Fibroblast of lung (primary cell): ENCODE results near the gene NR1D2. TPM values are rescaled to one million over a fixed set of nuclear protein-coding genes. Genes with fewer than 3 reads are reported as not detected.

Source experiments
- DNase-seq, 2 donors: peaks; one replicate each; pipeline versions ENCODE4 v3.0.0 to v3.0.0-alpha.2; 2010; ENCODE audit warnings: low read depth in 2 of 2
- H2AFZ ChIP-seq: 2 replicates; pipeline ENCODE4 v1.5.1; 2012; ENCODE audit warnings: low read length, control low read depth, inconsistent platforms
- H3K27ac ChIP-seq: 2 replicates; pipeline ENCODE4 v1.5.1; 2011; ENCODE audit warnings: low read length, control low read depth; ENCODE audit not compliant: insufficient read depth
- H3K27me3 ChIP-seq: 2 replicates; pipeline ENCODE4 v1.5.1; 2011; ENCODE audit warnings: mild to moderate bottlenecking, low read length; ENCODE audit not compliant: control insufficient read depth, insufficient read depth
- H3K36me3 ChIP-seq: 2 replicates; pipeline ENCODE4 v1.5.1; 2011; ENCODE audit warnings: low read length; ENCODE audit not compliant: control insufficient read depth, insufficient read depth
- H3K4me1 ChIP-seq: 2 replicates; pipeline ENCODE4 v1.5.1; 2011; ENCODE audit warnings: low read length; ENCODE audit not compliant: control insufficient read depth, insufficient read depth; ENCODE audit errors: extremely low read depth
- H3K4me2 ChIP-seq: 2 replicates; pipeline ENCODE4 v1.5.1; 2011; ENCODE audit warnings: low read length, control low read depth; ENCODE audit not compliant: insufficient read depth; ENCODE audit errors: extremely low read depth
- H3K4me3 ChIP-seq, 4 experiments: fragments of 200-600 bp in 1 of 4; sonication (generic) in 1 of 4; replicated peaks in 1 of 4; 2 replicates each; pipeline ENCODE4 v1.5.1; 2011 to 2016; ENCODE audit warnings: low read length in 4 of 4, low read depth in 3 of 4, mild to moderate bottlenecking in 3 of 4, control low read depth in 2 of 4, inconsistent platforms in 1 of 4, mixed read lengths in 1 of 4; ENCODE audit not compliant: insufficient read depth in 1 of 4; ENCODE audit errors: control extremely low read depth in 1 of 4
- H3K79me2 ChIP-seq: 2 replicates; pipeline ENCODE4 v1.5.1; 2012; ENCODE audit warnings: mild to moderate bottlenecking, low read length, inconsistent platforms; ENCODE audit not compliant: control insufficient read depth, insufficient read depth
- H3K9ac ChIP-seq: 2 replicates; pipeline ENCODE4 v1.5.1; 2011; ENCODE audit warnings: mild to moderate bottlenecking, low read length, control low read depth; ENCODE audit not compliant: insufficient read depth
- H3K9me3 ChIP-seq: 2 replicates; pipeline ENCODE4 v1.5.1; 2012; ENCODE audit warnings: low read depth, low read length; ENCODE audit not compliant: control insufficient read depth, insufficient read depth
- H4K20me1 ChIP-seq: 2 replicates; pipeline ENCODE4 v1.5.1; 2011; ENCODE audit warnings: low read length; ENCODE audit not compliant: control insufficient read depth, insufficient read depth; ENCODE audit errors: extremely low read depth
- EZH2 ChIP-seq: IDR thresholded peaks from 2 replicates; pipeline ENCODE4 v1.5.1; 2012; ENCODE audit warnings: low read length, control low read depth, mild to moderate bottlenecking; ENCODE audit errors: missing control alignments
- polyA plus RNA-seq, 2 donors: library from polyadenylated mRNA; depleted of rRNA in 1 of 2; stranded (reverse) in 1 of 2; unstranded in 1 of 2; fragments of >200 nt; gene quantifications; 2 replicates each; pipeline ENCODE4 v1.2.1, GENCODE V29; 2011 to 2012; ENCODE audit warnings: missing spikeins in 1 of 2
- total RNA-seq: library from RNA; depleted of rRNA; stranded (reverse); fragments of >200 nt; gene quantifications from 2 replicates; pipeline ENCODE4 v1.2.1, GENCODE V29; 2014
- TF ChIP-seq, protein P1 (sequence below), 2 donors: IDR thresholded peaks in 1 of 2; conservative IDR thresholded peaks in 1 of 2; 1 replicate in 1 of 2; 2 replicates in 1 of 2; pipeline ENCODE4 v1.5.1; 2011 to 2012; ENCODE audit warnings: low read length in 2 of 2, control low read depth in 1 of 2, inconsistent platforms in 1 of 2, low read depth in 1 of 2, mild to moderate bottlenecking in 1 of 2

The NR1D2 gene
- total and polyA plus RNA-seq, 2 donors (not counting 1 experiment from before 2014, with no cell fraction given): 41.5 to 85.2 TPM

DNA sequence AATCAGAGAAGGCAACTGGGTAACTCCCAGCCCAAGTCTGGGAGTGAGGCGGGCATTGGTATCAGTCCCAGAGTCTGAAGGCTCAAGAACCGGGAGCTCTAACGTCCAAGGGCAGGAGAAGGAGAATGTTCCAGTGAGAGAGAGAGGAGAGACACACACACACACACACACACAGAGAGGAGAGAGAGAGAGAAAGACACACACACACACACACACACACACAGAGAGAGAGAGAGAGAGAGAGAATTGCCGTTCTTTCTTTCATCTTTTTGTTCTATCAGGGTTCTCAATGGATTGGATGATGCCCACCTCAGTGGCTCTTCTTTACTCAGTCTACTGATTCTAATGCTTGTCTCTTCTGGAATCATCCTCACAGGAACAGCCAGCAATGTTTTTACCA lies 57.0 kb downstream of the NR1D2 start:
- Histone ChIP-seq H3K4me1 (no peaks in the 10 kb centered on the region), H2AFZ (no peak overlapping the region), H3K36me3 (no peaks in the 10 kb centered on the region), H3K27me3 (no peaks in the 10 kb centered on the region), H3K9me3 (no peaks in the 10 kb centered on the region), H3K4me3 (no peak overlapping the region), H3K79me2 (no peaks in the 10 kb centered on the region), H3K9ac (no peak overlapping the region), H3K4me2 (no peak overlapping the region), H4K20me1 (no peaks in the 10 kb centered on the region), H3K27ac (no peak overlapping the region)
- DNase-seq: no peak
- TF ChIP-seq, protein P1, sequence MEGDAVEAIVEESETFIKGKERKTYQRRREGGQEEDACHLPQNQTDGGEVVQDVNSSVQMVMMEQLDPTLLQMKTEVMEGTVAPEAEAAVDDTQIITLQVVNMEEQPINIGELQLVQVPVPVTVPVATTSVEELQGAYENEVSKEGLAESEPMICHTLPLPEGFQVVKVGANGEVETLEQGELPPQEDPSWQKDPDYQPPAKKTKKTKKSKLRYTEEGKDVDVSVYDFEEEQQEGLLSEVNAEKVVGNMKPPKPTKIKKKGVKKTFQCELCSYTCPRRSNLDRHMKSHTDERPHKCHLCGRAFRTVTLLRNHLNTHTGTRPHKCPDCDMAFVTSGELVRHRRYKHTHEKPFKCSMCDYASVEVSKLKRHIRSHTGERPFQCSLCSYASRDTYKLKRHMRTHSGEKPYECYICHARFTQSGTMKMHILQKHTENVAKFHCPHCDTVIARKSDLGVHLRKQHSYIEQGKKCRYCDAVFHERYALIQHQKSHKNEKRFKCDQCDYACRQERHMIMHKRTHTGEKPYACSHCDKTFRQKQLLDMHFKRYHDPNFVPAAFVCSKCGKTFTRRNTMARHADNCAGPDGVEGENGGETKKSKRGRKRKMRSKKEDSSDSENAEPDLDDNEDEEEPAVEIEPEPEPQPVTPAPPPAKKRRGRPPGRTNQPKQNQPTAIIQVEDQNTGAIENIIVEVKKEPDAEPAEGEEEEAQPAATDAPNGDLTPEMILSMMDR (conservative IDR thresholded peaks at IDR 0.05 in 1 of 2, IDR thresholded peaks at IDR 0.05 in 1 of 2; ENCODE audit: low read depth in 1 of 2, low read length in 2 of 2): no peak
- TF ChIP-seq EZH2: no peak

DNA sequence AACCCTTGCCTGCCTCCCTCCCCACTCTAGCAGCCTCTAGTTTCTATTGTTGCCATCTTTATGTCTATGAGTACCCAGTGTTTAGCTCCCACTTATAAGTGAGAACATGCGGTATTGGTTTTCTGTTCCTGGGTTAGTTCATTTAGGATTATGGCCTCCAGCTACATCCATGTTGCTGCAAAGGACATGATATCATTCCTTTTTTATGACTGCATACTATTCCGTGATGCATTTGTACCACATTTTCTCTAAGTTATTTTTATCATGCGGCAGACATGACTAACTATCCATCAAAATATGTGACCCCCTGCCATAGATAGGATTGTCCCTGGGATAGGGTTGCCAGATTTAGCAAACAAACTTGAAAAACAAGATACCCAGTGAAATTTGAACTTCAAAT lies 58.4 kb downstream of the NR1D2 start:
- Histone ChIP-seq H3K4me3 (no peak overlapping the region), H3K9me3 (no peaks in the 10 kb centered on the region), H3K9ac (no peak overlapping the region), H3K79me2 (no peaks in the 10 kb centered on the region), H3K27me3 (no peaks in the 10 kb centered on the region), H3K36me3 (no peaks in the 10 kb centered on the region), H3K4me1 (no peaks in the 10 kb centered on the region), H3K27ac (no peak overlapping the region), H3K4me2 (no peak overlapping the region), H4K20me1 (no peaks in the 10 kb centered on the region), H2AFZ (no peak overlapping the region)
- no peak for TF ChIP-seq EZH2
- TF ChIP-seq, protein P1 (conservative IDR thresholded peaks at IDR 0.05 in 1 of 2, IDR thresholded peaks at IDR 0.05 in 1 of 2; ENCODE audit: low read depth in 1 of 2, low read length in 2 of 2): no peak
- DNase-seq: no peak

DNA sequence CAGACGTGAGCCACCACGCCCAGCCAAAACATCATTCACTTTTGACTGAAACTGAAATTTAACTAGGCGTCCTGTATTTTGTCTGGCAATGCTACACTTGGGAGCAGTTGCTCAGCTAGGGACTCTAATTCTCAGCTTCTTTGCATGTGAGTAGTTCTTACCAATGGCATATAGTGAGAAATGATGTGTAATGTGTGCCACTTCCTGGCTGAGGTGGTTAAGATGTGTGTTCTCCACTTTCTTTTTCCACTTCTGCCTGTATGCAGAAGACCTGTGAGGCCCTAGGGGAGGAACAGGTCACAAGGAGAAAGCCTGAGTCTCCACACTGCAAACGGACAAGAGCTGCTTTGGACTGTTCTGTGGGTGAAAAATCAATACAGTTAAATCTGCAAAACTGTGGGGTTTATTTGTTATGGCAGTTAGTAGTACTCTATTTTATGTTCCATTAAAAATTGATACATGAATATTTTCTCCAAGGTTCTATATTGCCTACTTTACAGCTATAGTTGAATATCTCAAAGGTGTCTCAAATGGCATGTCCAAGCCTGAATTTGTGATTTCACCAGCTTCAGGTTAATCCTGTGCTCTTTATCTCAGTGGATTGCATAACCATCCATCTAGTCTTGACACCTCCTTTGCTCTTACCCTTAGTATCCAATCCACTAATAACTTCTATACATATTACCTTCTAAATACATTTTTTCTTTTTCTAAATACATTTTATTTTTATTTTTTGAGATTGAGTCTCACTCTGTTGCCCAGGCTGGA lies 59.3 kb downstream of the NR1D2 start:
- H3K27me3 ChIP-seq: no peaks in the 10 kb centered on the region
- no peaks in the 10 kb centered on the region for H4K20me1 ChIP-seq
- H3K36me3 ChIP-seq: no peaks in the 10 kb centered on the region
- no peak overlapping the region for H3K27ac ChIP-seq
- H3K4me1 ChIP-seq: no peaks in the 10 kb centered on the region
- H3K9ac ChIP-seq: no peak overlapping the region
- TF ChIP-seq EZH2: no peak
- TF ChIP-seq, protein P1 (conservative IDR thresholded peaks at IDR 0.05 in 1 of 2, IDR thresholded peaks at IDR 0.05 in 1 of 2; ENCODE audit: low read depth in 1 of 2, low read length in 2 of 2): no peak
- no peak overlapping the region for H3K4me3 ChIP-seq
- DNase-seq: no peak
- H3K4me2 ChIP-seq: no peak overlapping the region
- H3K79me2 ChIP-seq: no peaks in the 10 kb centered on the region
- H2AFZ ChIP-seq: no peak overlapping the region
- no peaks in the 10 kb centered on the region for H3K9me3 ChIP-seq
